GM12892 (cell line): ENCODE data around the gene ZNF57.

Experiments used
- POLR2A ChIP-seq: IDR thresholded peaks from 2 replicates; pipeline ENCODE4 v1.6.1; 2011; ENCODE audit warnings: low read depth, low read length, control low read depth
- POLR2AphosphoS5 ChIP-seq: IDR thresholded peaks from 2 replicates; pipeline ENCODE4 v1.6.1; 2011; ENCODE audit warnings: low read depth, low read length, control low read depth

DNA sequence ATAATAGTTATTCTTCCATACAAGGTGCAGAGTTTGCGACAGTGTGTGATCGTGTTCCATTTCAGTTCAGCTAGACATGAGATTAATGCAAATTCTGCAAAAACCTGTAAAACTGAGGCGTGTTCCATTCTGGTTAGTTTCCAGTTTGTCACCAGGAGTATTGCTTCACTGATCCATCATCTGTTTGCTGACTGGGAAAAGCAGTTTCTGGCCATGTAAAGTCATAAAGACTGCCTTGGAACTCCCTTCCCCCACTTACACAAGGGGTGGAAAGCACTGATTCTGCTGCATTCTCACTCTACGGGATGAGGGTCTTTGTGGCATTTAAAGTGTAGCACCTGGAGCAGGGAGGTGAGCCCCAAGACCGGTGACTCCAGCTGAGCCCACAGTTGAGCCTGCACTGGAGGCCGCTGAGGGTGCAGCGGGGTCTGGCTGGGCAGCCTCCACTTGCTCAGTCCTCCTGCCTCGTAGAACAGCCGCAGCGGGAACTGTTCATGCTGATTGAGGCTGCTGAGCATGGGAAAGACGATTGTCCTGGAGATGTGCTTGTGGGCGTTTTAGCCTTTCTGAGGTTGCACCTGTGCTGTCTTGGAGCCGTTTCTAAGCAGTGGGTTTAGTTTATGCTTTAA, 2.0 kb downstream of the ZNF57 start:
- TF ChIP-seq POLR2A: no peak
- no peak for TF ChIP-seq POLR2AphosphoS5
